MM.1S (cell line): ENCODE results near the gene TPM4.
"Not testable (repeated sequence)": the region's sequence is repeated elsewhere in the genome, so short reads cannot be mapped to it uniquely, and the experiment has no call there.

Experiments
- DNase-seq: peaks from one replicate; pipeline ENCODE4 v3.0.0-alpha.2; 2015
- H2AFZ ChIP-seq: fragments of 300-600 bp; sonication (generic); 2 replicates; pipeline ENCODE4 v1.6.0; 2016; ENCODE audit warnings: antibody characterized with exemption, low read length
- H3F3A ChIP-seq: fragments of 300-600 bp; sonication (generic); 2 replicates; pipeline ENCODE4 v1.6.1; 2016; ENCODE audit warnings: mild to moderate bottlenecking, antibody characterized with exemption, low read length, moderate library complexity, mixed read lengths; ENCODE audit not compliant: insufficient read depth
- H3K27ac ChIP-seq: fragments of 300-600 bp; sonication (generic); 2 replicates; pipeline ENCODE4 v1.5.1; 2016; ENCODE audit warnings: mild to moderate bottlenecking, low read length
- H3K27me3 ChIP-seq: fragments of 300-600 bp; sonication (generic); replicated peaks from 2 replicates; pipeline ENCODE4 v1.6.0; 2016; ENCODE audit warnings: low read length; ENCODE audit not compliant: insufficient read depth
- H3K36me3 ChIP-seq: fragments of 300-600 bp; sonication (generic); replicated peaks from 2 replicates; pipeline ENCODE4 v1.6.1; 2016; ENCODE audit warnings: mild to moderate bottlenecking, low read length, mixed read lengths; ENCODE audit not compliant: insufficient read depth
- H3K4me1 ChIP-seq: fragments of 300-600 bp; sonication (generic); 2 replicates; pipeline ENCODE4 v1.6.1; 2016; ENCODE audit warnings: low read length, mixed read lengths
- H3K4me2 ChIP-seq: fragments of 300-600 bp; sonication (generic); 2 replicates; pipeline ENCODE4 v1.6.0; 2016; ENCODE audit warnings: low read depth, low read length
- H3K4me3 ChIP-seq: fragments of 300-600 bp; sonication (generic); 2 replicates; pipeline ENCODE4 v1.5.1; 2016; ENCODE audit warnings: low read length, mixed read lengths
- H3K79me2 ChIP-seq: fragments of 300-600 bp; sonication (generic); 2 replicates; pipeline ENCODE4 v1.6.1; 2016; ENCODE audit warnings: mixed run types, low read length, mixed read lengths
- H3K9ac ChIP-seq: fragments of 300-600 bp; sonication (generic); 2 replicates; pipeline ENCODE4 v1.6.1; 2016; ENCODE audit warnings: low read length, mixed read lengths
- H3K9me2 ChIP-seq: fragments of 300-600 bp; sonication (generic); replicated peaks from 2 replicates; pipeline ENCODE4 v1.6.1; 2016; ENCODE audit warnings: mild to moderate bottlenecking, low read length, mixed read lengths; ENCODE audit not compliant: insufficient read depth
- H3K9me3 ChIP-seq: fragments of 300-600 bp; sonication (generic); replicated peaks from 2 replicates; pipeline ENCODE4 v1.6.1; 2016; ENCODE audit warnings: mild to moderate bottlenecking, low read length, mixed read lengths; ENCODE audit not compliant: insufficient read depth
- H4K20me1 ChIP-seq: fragments of 300-600 bp; sonication (generic); 2 replicates; pipeline ENCODE4 v1.6.1; 2016; ENCODE audit warnings: mild to moderate bottlenecking, low read length, moderate library complexity, mixed read lengths; ENCODE audit not compliant: insufficient read depth
- EZH2 ChIP-seq: fragments of 300-600 bp; sonication (generic); optimal IDR thresholded peaks from 2 replicates; pipeline ENCODE3; 2017; ENCODE audit warnings: low read depth, mild to moderate bottlenecking, antibody characterized with exemption, low read length, mixed read lengths
- EZH2phosphoT487 ChIP-seq: fragments of 300-600 bp; sonication (generic); IDR thresholded peaks from 2 replicates; pipeline ENCODE4 v1.6.1; 2018; ENCODE audit warnings: antibody characterized with exemption, low read length
- TF ChIP-seq, protein P1 (sequence below): fragments of 300-600 bp; sonication (generic); IDR thresholded peaks from 2 replicates; pipeline ENCODE4 v1.5.1; 2016; ENCODE audit warnings: antibody characterized with exemption, low read length, mixed read lengths

Gene TPM4

GRCh38 chr19:16076154-16076957, at the start of gene TPM4:
TSS of gene TPM4 (plus strand) at chr19:16076495. CDS start at chr19:16076566, 71 bp downstream.
- Histone ChIP-seq H3F3A (peaks cover 45% of the 10 kb centered on the region), H3K9ac (peak within 1 kb of the TSS; percentile 98), H3K27ac (peak within 1 kb of the TSS; percentile 97), H3K4me3 (peak within 1 kb of the TSS; percentile 99), H4K20me1 (no peaks in the 10 kb centered on the region), H3K9me3 (no peaks in the 10 kb centered on the region), H3K36me3 (0 out of 2 replicates have a peak, but pooled peaks cover 6% of the 10 kb centered on the region), H2AFZ (peak within 1 kb of the TSS; percentile 74), H3K4me2 (peak within 1 kb of the TSS; percentile 91), H3K79me2 (peaks cover 48% of the 10 kb centered on the region), H3K9me2 (no peaks in the 10 kb centered on the region), H3K4me1 (peaks cover 20% of the 10 kb centered on the region), H3K27me3 (no peaks in the 10 kb centered on the region)
- TF ChIP-seq, protein P1, sequence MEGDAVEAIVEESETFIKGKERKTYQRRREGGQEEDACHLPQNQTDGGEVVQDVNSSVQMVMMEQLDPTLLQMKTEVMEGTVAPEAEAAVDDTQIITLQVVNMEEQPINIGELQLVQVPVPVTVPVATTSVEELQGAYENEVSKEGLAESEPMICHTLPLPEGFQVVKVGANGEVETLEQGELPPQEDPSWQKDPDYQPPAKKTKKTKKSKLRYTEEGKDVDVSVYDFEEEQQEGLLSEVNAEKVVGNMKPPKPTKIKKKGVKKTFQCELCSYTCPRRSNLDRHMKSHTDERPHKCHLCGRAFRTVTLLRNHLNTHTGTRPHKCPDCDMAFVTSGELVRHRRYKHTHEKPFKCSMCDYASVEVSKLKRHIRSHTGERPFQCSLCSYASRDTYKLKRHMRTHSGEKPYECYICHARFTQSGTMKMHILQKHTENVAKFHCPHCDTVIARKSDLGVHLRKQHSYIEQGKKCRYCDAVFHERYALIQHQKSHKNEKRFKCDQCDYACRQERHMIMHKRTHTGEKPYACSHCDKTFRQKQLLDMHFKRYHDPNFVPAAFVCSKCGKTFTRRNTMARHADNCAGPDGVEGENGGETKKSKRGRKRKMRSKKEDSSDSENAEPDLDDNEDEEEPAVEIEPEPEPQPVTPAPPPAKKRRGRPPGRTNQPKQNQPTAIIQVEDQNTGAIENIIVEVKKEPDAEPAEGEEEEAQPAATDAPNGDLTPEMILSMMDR: no peak
- TF ChIP-seq EZH2phosphoT487 (no peak), EZH2 (no peak)
- DNase-seq: peak; percentile 91

- no peak for DNase-seq
- Histone ChIP-seq H3K4me1 (no peaks in the 10 kb centered on the region), H2AFZ (no peak overlapping the region), H3K4me2 (no peak overlapping the region), H3K79me2 (no peaks in the 10 kb centered on the region), H3K36me3 (no peaks in the 10 kb centered on the region), H3K27me3 (peaks cover 61% of the 10 kb centered on the region), H3K9me2 (no peaks in the 10 kb centered on the region), H3F3A (no peaks in the 10 kb centered on the region), H3K4me3 (no peak overlapping the region), H4K20me1 (no peaks in the 10 kb centered on the region), H3K9ac (no peak overlapping the region), H3K9me3 (no peaks in the 10 kb centered on the region), H3K27ac (no peak overlapping the region)
- TF ChIP-seq EZH2 (no peak), EZH2phosphoT487 (no peak)
- TF ChIP-seq, protein P1: no peak
Observed at GRCh38 chr19:16026756-16027155, 49.5 kb upstream of the TPM4 start.

DNA sequence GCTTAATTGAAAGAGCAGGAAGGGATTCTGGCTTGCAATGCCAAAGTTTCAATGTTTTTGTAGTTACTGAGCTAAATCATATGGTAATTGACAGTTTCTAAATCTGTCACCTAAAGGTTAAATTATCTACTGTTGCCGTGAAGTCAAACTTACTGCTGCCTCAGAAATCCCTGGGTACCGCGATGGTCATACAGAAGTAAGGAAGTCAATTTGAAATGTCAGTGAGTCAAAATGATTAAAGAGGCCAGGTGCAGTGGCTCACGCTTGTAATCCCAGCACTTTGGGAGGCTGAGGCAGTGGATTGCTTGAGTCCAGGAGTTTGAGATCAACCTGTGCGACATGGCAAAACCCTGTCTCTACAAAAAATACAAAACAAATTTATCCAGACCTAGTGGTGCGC, 48.8 kb upstream of the TPM4 start:
- Histone ChIP-seq H3K4me2 (no peak overlapping the region), H3K79me2 (no peaks in the 10 kb centered on the region), H3F3A (no peaks in the 10 kb centered on the region), H4K20me1 (no peaks in the 10 kb centered on the region), H3K9me3 (no peaks in the 10 kb centered on the region), H3K4me1 (no peaks in the 10 kb centered on the region), H2AFZ (no peak overlapping the region), H3K4me3 (no peak overlapping the region), H3K9ac (no peak overlapping the region), H3K27me3 (peaks cover 54% of the 10 kb centered on the region), H3K27ac (no peak overlapping the region), H3K9me2 (no peaks in the 10 kb centered on the region), H3K36me3 (no peaks in the 10 kb centered on the region)
- TF ChIP-seq EZH2: no peak
- TF ChIP-seq EZH2phosphoT487: no peak
- TF ChIP-seq, protein P1: no peak
- DNase-seq: no peak

DNA sequence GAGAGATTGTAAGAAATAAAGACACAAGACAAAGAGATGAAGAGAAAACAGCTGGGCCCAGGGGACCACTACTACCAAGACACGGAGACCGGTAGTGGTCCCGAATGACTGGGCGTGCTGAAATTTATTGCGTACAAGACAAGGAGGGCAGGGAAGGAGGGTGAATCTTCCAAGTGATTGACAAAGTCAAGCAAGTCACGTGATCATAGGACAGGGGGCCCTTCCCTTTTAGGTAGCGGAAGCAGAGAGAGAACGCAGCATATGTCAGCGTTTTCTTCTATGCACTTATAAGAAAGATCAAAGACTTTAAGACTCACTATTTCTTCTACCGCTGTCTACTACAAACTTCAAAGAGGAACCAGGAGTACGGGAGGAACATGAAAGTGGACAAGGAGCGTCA, 46.1 kb upstream of the TPM4 start:
- H3K79me2 ChIP-seq, H3F3A ChIP-seq, DNase-seq, H2AFZ ChIP-seq, H3K4me3 ChIP-seq, H3K4me1 ChIP-seq, H3K9me3 ChIP-seq, H4K20me1 ChIP-seq, H3K36me3 ChIP-seq, H3K4me2 ChIP-seq, H3K27ac ChIP-seq, H3K9ac ChIP-seq, H3K9me2 ChIP-seq: not testable (repeated sequence)
- peaks cover 41% of the 10 kb centered on the region for H3K27me3 ChIP-seq
